GM19452 (cell line): ENCODE measurements around the gene ADH5.
"Not testable (repeated sequence)": the region's sequence is repeated elsewhere in the genome, so short reads cannot be mapped to it uniquely, and the experiment has no call there.

ENCODE experiments used
- ATAC-seq: cut with Tn5 transposase; IDR thresholded peaks from one replicate; pipeline ENCODE4 v1.9.1; 2021; ENCODE audit not compliant: unreplicated experiment

The ADH5 gene

DNA sequence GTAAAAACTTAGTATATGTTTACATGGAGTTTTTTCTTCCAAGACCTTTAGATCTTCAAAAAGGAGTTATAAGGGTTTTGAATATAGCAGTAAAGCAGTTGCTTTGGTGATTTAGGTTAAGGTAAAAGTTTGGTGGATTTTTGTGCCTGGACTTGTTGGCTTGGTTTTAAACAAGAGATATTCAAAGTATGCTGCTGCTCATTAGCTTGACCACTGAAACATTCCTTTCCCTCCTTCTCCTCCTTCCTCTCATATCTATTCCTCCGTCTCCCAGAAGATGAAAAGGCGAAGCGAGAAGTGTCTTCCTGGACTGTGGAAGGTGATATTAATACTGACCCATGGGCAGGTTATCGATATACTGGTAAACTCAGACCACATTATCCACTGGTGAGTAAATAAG is 54.6 kb downstream of the ADH5 start:
- ATAC-seq: no peak

DNA sequence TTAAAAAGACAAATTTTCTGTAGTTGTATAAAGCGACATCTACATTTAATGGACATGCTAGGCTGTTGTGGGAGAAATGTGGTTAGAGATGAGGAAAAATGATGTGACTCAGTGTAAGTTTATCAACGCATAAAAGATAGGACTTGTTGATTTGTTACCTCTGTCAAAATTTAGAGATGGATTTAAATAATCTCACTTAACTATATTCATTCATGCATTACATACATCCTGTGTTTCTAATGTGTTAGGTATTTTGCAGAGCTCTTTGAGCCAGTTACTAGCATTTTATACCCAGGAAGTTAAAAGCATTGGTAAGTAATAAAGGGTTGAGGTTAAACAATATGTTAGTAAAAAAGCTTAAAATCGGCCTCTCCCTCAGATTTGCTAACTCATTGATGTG is 58.7 kb downstream of the ADH5 start:
- no peak for ATAC-seq

DNA sequence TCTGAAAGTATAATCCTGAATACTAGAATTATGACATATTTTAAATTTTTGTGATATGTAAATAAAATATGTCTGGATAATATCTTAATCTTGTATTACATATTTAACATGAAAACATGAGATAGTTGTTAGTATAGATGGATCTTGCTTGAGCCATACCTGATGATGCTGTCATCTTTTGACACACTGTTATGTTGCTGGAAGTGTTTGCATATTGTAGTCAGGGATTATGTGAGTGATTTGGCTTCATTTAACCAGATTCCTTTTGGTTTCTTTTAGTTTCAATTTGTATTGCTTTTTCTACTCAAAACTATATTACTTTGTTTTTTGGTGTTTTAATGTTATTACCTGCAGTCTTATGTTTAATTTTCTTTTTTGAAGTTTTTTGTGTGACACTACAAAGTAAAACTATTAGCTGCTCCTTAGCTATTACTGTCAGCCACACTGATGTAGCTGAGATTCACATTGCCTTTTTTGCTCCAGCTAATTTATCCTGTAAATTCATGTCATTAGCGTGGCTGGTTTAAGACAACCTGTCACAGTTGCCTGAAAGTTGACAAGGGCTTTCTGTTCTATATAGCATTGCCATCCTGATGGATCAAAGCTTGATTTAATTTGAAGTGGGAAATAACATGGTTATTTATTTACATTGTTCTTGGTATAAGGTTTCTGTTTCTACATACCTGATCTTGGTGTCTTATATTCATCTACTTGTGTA is 59.4 kb downstream of the ADH5 start:
- ATAC-seq: peak; percentile 49

- peak; percentile 40 for ATAC-seq
Observed at GRCh38 chr4:99028187-99028586, 60.4 kb downstream of the ADH5 start.

DNA sequence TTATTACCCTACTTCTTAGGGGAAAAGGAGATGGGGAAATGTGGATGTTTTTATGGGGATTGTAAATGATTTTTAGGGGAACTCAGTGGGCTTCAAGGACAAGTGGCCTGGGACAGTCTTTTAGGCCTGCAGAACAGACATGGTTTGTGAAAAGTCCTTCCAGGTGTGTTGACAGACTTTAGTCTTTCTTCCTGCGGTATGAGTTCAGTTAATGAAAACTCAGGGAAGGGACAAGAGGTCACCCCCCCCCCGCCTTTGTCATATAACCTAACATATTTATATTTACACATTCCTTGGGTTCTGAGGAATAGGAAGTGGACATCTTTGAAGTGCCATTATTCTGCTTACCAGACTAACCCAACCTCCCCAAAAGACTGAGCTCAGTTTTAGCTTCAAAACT is 61.3 kb downstream of the ADH5 start:
- ATAC-seq: no peak

DNA sequence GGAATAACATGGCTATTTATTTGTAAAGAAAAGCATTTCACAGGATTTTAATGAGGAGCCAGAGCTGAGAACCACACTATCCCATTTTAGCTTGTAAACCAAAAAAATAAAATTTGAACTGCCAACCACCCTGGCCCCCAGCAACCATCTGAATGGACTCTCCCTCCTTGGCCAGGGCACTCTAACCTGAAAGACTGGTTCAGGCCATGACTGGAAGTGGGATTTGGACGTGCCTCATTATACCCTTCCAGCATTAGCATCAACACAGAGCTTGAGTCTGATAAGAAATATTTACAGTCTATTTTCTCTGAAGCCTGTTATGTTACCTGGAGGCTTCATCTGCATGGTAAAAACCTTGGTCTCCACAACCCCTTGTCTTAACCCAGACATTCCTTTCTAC is 63.1 kb downstream of the ADH5 start:
- ATAC-seq: no peak

GRCh38 chr4:99024481-99025275 is 63.9 kb downstream of the ADH5 start:
- no peak for ATAC-seq

DNA sequence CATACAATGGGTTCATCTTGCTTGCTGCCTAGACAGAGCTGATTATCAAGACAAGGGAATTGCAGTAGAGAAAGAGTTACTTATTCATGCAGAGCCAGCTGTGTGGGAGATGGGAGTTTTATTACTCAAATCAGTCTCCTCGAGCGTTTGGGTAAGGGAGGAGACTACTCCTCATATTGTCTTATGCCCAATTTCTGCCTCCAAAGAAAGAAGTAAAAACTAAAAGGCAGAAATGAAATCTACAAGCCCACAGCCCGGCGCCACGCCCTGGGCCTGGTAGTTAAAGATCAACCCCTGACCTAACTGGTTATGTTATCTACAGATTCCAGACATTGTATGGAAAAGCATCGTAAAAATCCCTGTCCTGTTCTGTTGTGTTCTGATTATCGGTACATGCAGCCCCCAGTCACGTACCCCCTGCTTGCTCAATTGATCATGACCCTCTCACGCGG is 64.8 kb downstream of the ADH5 start:
- not testable (repeated sequence) for ATAC-seq

DNA sequence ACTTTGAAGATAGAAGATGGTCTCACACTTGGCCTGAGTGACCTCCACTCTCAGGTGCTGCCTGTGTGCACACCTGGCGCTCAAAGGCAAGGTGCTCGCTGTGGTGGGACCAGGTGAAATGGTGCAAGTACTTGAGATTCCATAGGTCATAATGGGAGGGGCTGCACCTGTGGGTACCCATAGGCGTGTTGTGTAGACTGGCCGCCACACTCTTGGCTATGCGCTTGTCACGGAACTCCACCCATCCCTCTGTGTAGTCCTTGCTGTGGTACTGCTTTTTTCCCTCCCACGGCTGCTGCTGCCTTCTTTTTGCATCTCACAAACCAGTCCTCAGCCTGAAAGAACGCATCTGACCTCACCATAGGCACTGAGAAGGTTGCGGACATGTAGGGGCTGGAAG is 66.0 kb downstream of the ADH5 start:
- ATAC-seq: no peak

DNA sequence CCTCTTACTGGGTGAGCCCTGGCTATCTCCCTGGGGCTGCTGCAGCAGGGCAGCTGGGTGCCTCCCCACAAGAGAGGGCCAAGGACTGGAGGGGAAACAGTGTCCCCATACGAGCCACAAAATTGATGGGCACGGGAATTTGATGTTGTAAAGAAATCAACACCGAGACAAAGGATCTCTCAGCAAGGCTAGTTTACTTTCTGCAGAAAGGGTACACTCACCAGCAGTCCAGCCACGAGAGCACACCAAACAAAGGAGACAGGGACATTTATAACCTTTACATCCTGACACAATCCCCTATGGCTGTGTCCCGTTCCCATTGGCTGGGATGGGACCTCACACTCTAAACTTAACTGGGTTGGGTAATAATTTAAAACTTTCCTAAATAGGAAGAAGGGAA is 67.2 kb downstream of the ADH5 start:
- ATAC-seq: no peak
